K562 (cell line): Measurements from ENCODE around the gene LTB4R2. TPM values are rescaled to one million over a fixed set of nuclear protein-coding genes. Genes with fewer than 3 reads are reported as not detected.

ENCODE experiments used
- BCL6 ChIP-seq: fragments of 250-450 bp; sonication (Bioruptor Pico); IDR thresholded peaks from 2 replicates; pipeline ENCODE4 v1.4.0; 2020
- DPF2 ChIP-seq: fragments of 450-650 bp; IDR thresholded peaks from 2 replicates; pipeline ENCODE4 v1.6.1; 2016
- ESRRB ChIP-seq: fragments of 250-450 bp; sonication (Bioruptor Pico); IDR thresholded peaks from 2 replicates; pipeline ENCODE4 v1.5.0; 2020; ENCODE audit warnings: mild to moderate bottlenecking, moderate library complexity, borderline replicate concordance
- HDAC1 ChIP-seq, 2 experiments: fragments of 450-650 bp; IDR thresholded peaks; 2 replicates each; pipeline ENCODE4 v1.6.1; 2016 to 2017; ENCODE audit warnings: inconsistent platforms in 1 of 2, mild to moderate bottlenecking in 1 of 2, moderate library complexity in 1 of 2
- HDAC8 ChIP-seq: fragments of 450-650 bp; IDR thresholded peaks from 2 replicates; pipeline ENCODE4 v1.6.1; 2016; ENCODE audit warnings: mild to moderate bottlenecking, missing genetic modification characterization, moderate library complexity, missing compliant biosample characterization
- KLF1 ChIP-seq: fragments of 450-650 bp; IDR thresholded peaks from 2 replicates; pipeline ENCODE4 v1.6.1; 2016; ENCODE audit warnings: missing genetic modification characterization, missing compliant biosample characterization
- L3MBTL2 ChIP-seq: fragments of 450-650 bp; IDR thresholded peaks from 2 replicates; pipeline ENCODE4 v1.6.1; 2016; ENCODE audit warnings: mild to moderate bottlenecking, moderate library complexity
- MNT ChIP-seq, 2 experiments: fragments of 450-650 bp; conservative IDR thresholded peaks; 2 replicates each; pipeline ENCODE4 v1.6.1; 2017; ENCODE audit warnings: mild to moderate bottlenecking in 2 of 2, moderate library complexity in 2 of 2
- SMARCE1 ChIP-seq: fragments of 450-650 bp; IDR thresholded peaks from 2 replicates; pipeline ENCODE4 v1.7.1; 2016; ENCODE audit warnings: mild to moderate bottlenecking
- XRCC4 ChIP-seq: IDR thresholded peaks from one replicate; pipeline ENCODE4 v1.6.1; 2011; ENCODE audit not compliant: insufficient read depth, insufficient read length; ENCODE audit errors: extremely low read depth
- ZFPM2 ChIP-seq: fragments of 250-450 bp; sonication (Bioruptor Pico); IDR thresholded peaks from 2 replicates; pipeline ENCODE4 v1.5.1; 2022; ENCODE audit warnings: mild to moderate bottlenecking
- ZNF12 ChIP-seq: sonication (generic); formaldehyde crosslinking; IDR thresholded peaks from 2 replicates; pipeline ENCODE4 v1.4.0; 2020; ENCODE audit warnings: mild to moderate bottlenecking, missing genetic modification reagents
- ZNF586 ChIP-seq: fragments of 450-650 bp; formaldehyde crosslinking; conservative IDR thresholded peaks from 2 replicates; pipeline ENCODE4 v1.4.0; 2020; ENCODE audit warnings: mild to moderate bottlenecking, moderate library complexity
- ZNF639 ChIP-seq, 2 experiments: fragments of 200-800 bp in 1 of 2; sonication (Bioruptor generic) in 1 of 2; sonication (generic) in 1 of 2; formaldehyde crosslinking in 1 of 2; IDR thresholded peaks in 1 of 2; conservative IDR thresholded peaks in 1 of 2; 2 replicates each; pipeline versions ENCODE4 v1.5.0 to v1.6.1; 2016 to 2020; ENCODE audit warnings: missing compliant biosample characterization in 1 of 2, missing genetic modification characterization in 1 of 2, missing genetic modification reagents in 1 of 2
- ZNF644 ChIP-seq: fragments of 200-800 bp; sonication (Bioruptor generic); IDR thresholded peaks from 2 replicates; pipeline ENCODE4 v1.6.1; 2016; ENCODE audit warnings: low read depth, missing genetic modification characterization, missing compliant biosample characterization
- polyA plus RNA-seq, 8 experiments: library from polyadenylated mRNA; depleted of rRNA in 4 of 8; stranded (reverse) in 5 of 8; unstranded in 3 of 8; fragments of >200 nt; fragmentation: Nextera tagmentation in 2 of 8; fragmentation: Illumina TruSeq in 1 of 8; extraction: Ambion mirVana in 2 of 8; extraction: Trizol in 1 of 8; gene quantifications; 2 replicates each; pipeline versions ENCODE4 v1.2.1 to v1.2.3, GENCODE V29; 2011 to 2014; ENCODE audit warnings: inconsistent platforms in 1 of 8, missing spikeins in 1 of 8
- total RNA-seq, 7 experiments: library from RNA; depleted of rRNA in 6 of 7; stranded (reverse); fragments of >200 nt in 6 of 7; fragmentation: Illumina TruSeq in 2 of 7; extraction: Trizol in 2 of 7; gene quantifications; 2 replicates each; pipeline versions ENCODE4 v1.2.1 to v1.2.3, GENCODE V29; 2011 to 2021; ENCODE audit warnings: low replicate concordance in 1 of 7
- TF ChIP-seq, protein P1 (sequence below): fragments of 450-650 bp; IDR thresholded peaks from 2 replicates; pipeline ENCODE4 v1.6.1; 2017; ENCODE audit warnings: antibody characterized with exemption, mild to moderate bottlenecking
- TF ChIP-seq, protein P2 (sequence below): fragments of 450-650 bp; IDR thresholded peaks from 2 replicates; pipeline ENCODE4 v1.6.1; 2018; ENCODE audit not compliant: partially characterized antibody

LTB4R2 gene
- total and polyA plus RNA-seq, 9 of the 15 experiments (the other 6 are each of a cell fraction or from before 2014, with no cell fraction given): 0.03 to 11.6 (median 2.8) TPM; not detected in 1

GRCh38 chr14:24271834-24272263 lies 38.1 kb upstream of the LTB4R2 start (continued):
- TF ChIP-seq, protein P1, sequence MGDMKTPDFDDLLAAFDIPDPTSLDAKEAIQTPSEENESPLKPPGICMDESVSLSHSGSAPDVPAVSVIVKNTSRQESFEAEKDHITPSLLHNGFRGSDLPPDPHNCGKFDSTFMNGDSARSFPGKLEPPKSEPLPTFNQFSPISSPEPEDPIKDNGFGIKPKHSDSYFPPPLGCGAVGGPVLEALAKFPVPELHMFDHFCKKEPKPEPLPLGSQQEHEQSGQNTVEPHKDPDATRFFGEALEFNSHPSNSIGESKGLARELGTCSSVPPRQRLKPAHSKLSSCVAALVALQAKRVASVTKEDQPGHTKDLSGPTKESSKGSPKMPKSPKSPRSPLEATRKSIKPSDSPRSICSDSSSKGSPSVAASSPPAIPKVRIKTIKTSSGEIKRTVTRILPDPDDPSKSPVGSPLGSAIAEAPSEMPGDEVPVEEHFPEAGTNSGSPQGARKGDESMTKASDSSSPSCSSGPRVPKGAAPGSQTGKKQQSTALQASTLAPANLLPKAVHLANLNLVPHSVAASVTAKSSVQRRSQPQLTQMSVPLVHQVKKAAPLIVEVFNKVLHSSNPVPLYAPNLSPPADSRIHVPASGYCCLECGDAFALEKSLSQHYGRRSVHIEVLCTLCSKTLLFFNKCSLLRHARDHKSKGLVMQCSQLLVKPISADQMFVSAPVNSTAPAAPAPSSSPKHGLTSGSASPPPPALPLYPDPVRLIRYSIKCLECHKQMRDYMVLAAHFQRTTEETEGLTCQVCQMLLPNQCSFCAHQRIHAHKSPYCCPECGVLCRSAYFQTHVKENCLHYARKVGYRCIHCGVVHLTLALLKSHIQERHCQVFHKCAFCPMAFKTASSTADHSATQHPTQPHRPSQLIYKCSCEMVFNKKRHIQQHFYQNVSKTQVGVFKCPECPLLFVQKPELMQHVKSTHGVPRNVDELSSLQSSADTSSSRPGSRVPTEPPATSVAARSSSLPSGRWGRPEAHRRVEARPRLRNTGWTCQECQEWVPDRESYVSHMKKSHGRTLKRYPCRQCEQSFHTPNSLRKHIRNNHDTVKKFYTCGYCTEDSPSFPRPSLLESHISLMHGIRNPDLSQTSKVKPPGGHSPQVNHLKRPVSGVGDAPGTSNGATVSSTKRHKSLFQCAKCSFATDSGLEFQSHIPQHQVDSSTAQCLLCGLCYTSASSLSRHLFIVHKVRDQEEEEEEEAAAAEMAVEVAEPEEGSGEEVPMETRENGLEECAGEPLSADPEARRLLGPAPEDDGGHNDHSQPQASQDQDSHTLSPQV: 0 out of 2 replicates have a peak, but pooled peaks have one; percentile 26
- TF ChIP-seq HDAC8: no peak
- TF ChIP-seq HDAC1 (IDR thresholded peaks at IDR 0.05): 0 out of 4 replicates have a peak, but pooled peaks of 1 of the 2 experiments have one; percentile 8
- TF ChIP-seq BCL6: no peak
- TF ChIP-seq SMARCE1: peak; percentile 29
- TF ChIP-seq ZNF586: no peak
- TF ChIP-seq MNT (conservative IDR thresholded peaks at IDR 0.05): 0 out of 4 replicates have a peak, but pooled peaks of 1 of the 2 experiments have one; percentile 20
- peak in 1 of 2 experiments; percentile 34; a peak in 1 of 4 replicates for TF ChIP-seq ZNF639 (CRISPR knock-in tag; conservative IDR thresholded peaks at IDR 0.05 in 1 of 2, IDR thresholded peaks at IDR 0.05 in 1 of 2)
- TF ChIP-seq, protein P2, sequence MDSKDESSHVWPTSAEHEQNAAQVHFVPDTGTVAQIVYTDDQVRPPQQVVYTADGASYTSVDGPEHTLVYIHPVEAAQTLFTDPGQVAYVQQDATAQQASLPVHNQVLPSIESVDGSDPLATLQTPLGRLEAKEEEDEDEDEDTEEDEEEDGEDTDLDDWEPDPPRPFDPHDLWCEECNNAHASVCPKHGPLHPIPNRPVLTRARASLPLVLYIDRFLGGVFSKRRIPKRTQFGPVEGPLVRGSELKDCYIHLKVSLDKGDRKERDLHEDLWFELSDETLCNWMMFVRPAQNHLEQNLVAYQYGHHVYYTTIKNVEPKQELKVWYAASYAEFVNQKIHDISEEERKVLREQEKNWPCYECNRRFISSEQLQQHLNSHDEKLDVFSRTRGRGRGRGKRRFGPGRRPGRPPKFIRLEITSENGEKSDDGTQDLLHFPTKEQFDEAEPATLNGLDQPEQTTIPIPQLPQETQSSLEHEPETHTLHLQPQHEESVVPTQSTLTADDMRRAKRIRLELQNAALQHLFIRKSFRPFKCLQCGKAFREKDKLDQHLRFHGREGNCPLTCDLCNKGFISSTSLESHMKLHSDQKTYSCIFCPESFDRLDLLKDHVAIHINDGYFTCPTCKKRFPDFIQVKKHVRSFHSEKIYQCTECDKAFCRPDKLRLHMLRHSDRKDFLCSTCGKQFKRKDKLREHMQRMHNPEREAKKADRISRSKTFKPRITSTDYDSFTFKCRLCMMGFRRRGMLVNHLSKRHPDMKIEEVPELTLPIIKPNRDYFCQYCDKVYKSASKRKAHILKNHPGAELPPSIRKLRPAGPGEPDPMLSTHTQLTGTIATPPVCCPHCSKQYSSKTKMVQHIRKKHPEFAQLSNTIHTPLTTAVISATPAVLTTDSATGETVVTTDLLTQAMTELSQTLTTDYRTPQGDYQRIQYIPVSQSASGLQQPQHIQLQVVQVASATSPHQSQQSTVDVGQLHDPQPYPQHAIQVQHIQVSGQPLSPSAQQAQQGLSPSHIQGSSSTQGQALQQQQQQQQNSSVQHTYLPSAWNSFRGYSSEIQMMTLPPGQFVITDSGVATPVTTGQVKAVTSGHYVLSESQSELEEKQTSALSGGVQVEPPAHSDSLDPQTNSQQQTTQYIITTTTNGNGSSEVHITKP: peak; percentile 94
- no peak for TF ChIP-seq ZNF12
- TF ChIP-seq ZNF644: no peak
- TF ChIP-seq DPF2: no peak
- no peak for TF ChIP-seq ESRRB (CRISPR knock-in tag)
- TF ChIP-seq ZFPM2 (CRISPR knock-in tag): no peak
- no peak for TF ChIP-seq KLF1 (tag)
- TF ChIP-seq L3MBTL2: peak; percentile 39; the same call in 1 of the 2 replicates
- TF ChIP-seq XRCC4: no peak
